HL-60/S4 treated with phorbol 12-myristate 13-acetate at 8.2 ng/mL for 4 days and 3 days (cell line): ENCODE data around the gene TMEM132C.

Source experiments
- in situ Hi-C: fragments of 300-500 bp; cut with MboI; formaldehyde crosslinking; loops from 2 replicates; pipeline ENCODE4 v1.15.0; 2022; ENCODE audit warnings: low sequenced_read_pairs

The TMEM132C gene

GRCh38 chr12:128745772-128746689, 479.1 kb downstream of the TMEM132C start:
- in situ Hi-C loops, result no loop called here

- in situ Hi-C loops, result no loop called here
These were observed 480.5 kb downstream of the TMEM132C start for GRCh38 chr12:128747441-128747840.

DNA sequence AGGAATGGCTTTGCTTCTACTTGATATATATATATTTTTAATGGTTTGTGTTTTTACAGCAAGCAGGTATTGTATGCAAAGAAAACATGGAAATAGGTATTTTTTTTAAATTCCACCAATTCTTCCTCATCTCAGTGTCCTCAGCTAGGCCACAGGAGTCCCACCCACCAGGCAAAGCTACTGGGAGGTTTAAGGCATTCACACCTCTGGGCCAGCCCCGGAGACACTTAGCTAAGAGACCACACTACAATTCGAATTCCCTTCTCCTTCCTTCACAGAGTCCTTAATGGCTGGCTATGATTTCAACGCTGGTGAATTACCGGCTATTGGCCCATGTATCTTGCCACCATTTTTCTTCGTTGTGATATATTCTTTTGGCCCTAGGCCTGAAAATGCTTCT, 485.4 kb downstream of the TMEM132C start:
- in situ Hi-C loops, result no loop called here

DNA sequence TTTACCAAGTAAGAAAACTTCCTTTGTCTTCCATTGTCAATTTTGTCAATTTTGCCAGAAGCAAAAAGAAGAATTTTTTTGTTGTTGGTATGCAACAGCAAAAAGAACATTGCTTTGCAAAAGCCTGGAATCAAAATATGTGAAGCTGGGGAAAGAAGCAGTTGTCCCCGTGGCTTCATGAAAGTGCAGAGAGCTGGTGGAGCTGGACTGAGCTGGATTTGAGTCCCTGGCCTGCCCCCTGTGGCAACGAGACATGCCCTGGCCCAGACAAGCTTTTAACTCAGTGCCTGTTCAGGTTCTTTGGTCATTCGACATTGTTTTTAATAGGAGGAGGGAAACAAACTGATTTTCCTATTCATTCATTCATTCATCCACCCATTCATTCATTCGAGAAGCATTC, 486.5 kb downstream of the TMEM132C start:
- in situ Hi-C loops, result no loop called here

DNA sequence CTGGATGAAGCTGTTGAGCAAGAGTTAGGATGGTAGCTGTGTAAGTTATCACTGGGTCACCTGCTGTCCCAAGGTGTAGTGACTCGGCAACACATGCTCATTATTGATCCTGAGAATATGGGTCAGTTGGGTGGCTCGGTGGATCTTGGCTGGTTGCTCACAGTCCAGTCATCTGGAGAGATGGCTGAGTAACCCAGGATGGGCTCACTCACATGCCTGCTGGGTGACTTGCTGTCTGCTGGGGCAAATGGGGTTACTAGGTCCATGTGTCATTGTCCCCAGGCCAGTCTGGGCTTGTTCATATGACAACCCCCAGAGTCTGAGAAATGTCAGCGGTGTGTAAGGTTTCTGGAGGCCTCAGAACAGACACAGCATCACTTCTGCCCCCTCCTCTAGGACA, 487.3 kb downstream of the TMEM132C start:
- in situ Hi-C loops, result no loop called here

- in situ Hi-C loops, result no loop called here
These were observed 488.6 kb downstream of the TMEM132C start for GRCh38 chr12:128755566-128755965.
